ENCODE measurements around the gene SSBP3. TPM values are rescaled to one million over a fixed set of nuclear protein-coding genes. Genes with fewer than 3 reads are reported as not detected.

The SSBP3 gene
- total RNA-seq, 1 experiment from 2014 or later: 13.6 TPM

GRCh38 chr1:54409156-54410142, 3.3 kb upstream of the SSBP3 start:
- no peak for DNase-seq (ENCODE audit: low spot score)

- DNase-seq (ENCODE audit: low spot score): peak; percentile 63
These were observed 2.2 kb upstream of the SSBP3 start for GRCh38 chr1:54408147-54409066.

DNA sequence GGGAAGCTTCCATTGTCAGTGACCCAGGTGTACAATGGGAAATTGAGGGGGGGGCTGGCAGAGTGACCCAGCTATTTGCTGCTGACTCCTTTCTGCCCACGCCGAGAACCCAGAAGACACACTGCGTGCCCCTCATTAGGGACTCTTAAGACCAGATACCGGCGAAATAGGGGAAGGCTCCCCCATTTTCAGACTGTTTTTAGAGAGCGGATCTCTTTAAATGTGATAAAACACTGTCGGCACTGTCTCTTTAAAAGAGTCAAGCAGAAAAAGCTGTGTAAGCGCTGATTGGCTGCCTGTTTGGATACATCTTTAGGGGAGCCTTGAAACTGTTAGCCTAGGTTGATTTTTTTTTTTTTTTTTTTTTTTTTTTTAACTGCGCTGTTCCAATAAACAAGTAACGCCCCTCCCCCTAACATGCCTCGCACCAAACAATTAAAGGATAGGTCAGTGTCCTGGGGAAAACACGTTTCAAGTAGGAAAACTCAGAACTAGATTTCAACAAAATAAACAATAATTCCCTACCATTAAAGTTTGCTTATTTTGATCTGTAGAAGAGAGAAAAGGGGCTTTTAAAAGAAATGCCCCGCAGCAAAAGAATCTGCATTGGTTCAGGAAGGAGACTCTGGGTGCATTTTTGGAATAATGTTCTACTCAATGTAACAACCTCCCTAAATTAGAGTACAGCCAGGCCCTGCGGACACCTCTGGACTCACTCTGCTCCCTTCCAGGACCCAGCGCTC, 1.4 kb upstream of the SSBP3 start:
- peak; percentile 95 for DNase-seq (ENCODE audit: low spot score)

DNA sequence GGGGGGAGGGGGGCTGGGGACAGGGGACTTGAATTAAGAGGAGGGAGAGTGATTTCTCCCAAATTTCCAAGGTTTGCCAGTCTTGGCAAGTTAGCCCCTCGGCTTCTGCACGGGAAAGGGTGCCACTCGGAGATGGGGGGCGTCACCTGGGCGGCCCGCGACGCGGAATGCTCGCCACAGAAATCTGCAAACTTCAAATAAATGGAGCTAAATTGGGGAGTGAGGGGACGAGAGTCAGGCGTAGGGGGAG, 885 bp upstream of the SSBP3 start:
- DNase-seq (ENCODE audit: low spot score): no peak

GRCh38 chr1:54405898-54406293, 298 bp downstream of the SSBP3 start:
- DNase-seq (ENCODE audit: low spot score): no peak

DNA sequence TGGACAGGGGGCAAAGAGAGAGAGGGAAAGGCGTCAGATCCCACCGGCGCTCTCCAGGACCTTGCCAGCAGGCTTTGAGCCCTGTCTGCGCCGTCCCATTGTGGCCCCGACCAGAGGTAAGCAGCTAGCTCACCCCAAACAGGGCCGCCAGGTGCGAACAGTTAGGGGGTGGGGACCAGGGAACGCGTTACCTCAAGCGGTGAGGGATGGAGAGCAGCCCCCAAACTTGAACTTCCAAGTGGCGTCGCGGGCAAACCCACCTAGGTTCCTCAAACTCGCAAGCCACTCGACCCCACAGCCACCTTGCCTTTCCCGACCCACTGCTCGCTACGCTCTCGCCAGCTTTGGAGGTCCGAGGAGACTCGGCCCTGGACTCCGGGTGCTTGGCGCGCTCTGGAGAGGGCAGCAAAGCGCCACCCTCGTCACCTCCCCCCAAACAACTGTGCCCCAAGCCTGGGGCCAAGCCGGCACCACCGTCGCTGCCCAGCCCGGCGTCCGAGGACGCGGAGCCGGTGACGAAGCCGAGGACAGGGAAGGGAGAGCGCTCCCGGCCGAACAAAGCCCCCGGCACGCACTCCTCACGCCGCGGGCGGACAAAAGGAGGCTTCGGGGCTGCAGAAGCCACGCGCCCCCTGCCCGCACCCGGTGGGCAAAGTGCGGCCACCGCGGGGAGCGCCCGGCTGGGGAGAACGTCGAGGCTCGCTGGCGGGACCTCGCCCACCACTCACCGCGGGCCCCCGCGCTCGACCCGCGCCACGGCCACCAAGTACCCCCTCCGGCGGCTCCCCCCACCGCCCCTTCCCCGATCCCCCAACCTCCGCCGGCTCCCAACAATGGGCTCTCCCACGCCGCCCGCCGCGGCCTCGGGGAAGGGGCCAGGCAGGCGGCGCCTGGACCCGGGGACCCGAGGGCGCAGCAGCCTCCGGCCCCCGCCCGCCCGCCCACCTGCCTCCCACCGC, 976 bp downstream of the SSBP3 start:
- DNase-seq (ENCODE audit: low spot score): no peak

GRCh38 chr1:54404263-54404662, 1.9 kb downstream of the SSBP3 start:
- DNase-seq (ENCODE audit: low spot score): no peak

- DNase-seq (ENCODE audit: low spot score): no peak
These were observed 2.4 kb downstream of the SSBP3 start for GRCh38 chr1:54403808-54404261.

- no peak for DNase-seq (ENCODE audit: low spot score)
These were observed 2.8 kb downstream of the SSBP3 start for GRCh38 chr1:54403405-54403804.

GRCh38 chr1:54402896-54403295, 3.3 kb downstream of the SSBP3 start:
- DNase-seq (ENCODE audit: low spot score): no peak

DNA sequence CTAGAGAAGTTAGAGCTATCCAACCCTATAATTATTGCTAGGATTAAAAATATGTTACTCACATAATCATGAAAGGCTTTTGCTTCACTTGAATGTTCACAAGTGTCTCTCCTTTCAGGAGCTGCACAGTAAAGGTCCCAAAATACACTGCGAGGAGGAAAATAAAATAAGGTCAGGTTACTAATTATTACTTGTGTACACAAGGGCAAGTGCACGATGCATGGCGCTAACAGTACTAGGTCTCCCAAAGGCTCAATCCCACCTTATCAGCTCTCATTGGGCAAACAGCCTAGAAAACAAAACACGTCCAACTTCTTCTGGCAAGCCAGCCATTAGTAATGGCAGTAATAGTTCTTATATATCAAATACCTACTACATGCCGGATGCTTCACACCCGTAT, 4.4 kb downstream of the SSBP3 start:
- DNase-seq (ENCODE audit: low spot score): no peak

DNA sequence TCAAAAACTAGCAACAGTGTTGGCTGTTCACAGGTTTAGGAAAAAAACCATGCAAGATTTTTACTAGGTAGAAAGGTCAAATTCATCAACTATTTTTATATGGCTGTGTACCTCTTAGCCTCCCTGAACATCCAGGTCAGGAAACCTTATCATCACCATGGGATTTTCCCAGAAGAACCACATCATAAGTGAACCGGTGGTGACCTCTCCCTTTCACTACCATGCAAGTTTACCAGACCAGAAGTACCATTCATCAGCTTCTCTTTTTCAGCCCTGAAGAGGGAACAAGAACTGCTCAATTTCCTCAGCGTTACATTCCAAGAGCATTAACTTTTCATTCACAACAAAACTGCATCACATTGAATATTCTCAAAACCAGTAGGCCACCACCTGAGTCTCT, 5.9 kb downstream of the SSBP3 start:
- DNase-seq (ENCODE audit: low spot score): no peak

GRCh38 chr1:54399765-54400164, 6.4 kb downstream of the SSBP3 start:
- no peak for DNase-seq (ENCODE audit: low spot score)

DNA sequence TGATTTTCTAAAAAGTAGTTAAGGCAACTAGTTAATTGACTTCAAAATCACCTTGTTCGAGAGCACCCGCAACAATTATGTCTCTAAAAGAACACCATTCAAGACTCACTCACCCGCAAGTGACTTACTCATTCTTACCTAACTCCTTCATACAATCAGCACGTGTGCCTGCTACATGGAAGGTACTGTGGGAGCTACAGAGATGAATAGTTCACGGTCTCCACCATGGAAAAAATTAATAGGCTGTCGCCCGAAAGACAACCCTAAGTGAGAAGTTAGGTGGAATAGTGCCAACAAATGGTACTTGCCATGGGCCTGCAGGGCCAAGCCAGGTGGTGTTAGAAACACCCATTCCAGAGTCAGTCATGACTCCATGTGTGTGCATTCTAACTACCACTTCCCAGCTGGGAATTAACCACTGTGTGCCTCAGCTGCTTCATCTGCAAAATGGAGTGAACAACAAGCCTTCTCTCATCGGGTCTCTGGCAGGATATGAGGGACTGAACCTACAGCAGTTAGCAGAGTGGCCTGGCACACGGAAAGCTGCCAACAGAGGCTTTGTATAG, 7.1 kb downstream of the SSBP3 start:
- no peak for DNase-seq (ENCODE audit: low spot score)

DNA sequence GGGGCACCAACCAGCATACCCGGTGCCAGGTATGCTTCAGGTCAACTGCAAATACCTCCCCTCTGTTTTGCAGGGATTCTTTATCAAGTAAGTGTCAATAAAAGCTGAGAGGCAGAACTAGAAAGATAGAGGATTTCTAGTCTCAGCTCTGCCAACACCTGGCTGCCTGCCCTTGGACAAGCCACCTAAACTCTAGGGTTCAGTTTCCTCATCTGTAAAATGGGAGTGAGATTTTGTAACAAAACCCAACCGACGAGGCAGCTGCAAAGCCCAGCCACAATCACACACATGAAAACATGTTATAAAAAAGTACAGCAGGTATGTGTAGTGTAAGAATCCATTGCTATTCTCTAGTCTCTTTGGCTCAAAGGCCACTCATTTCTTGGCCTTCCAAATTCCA, 8.2 kb downstream of the SSBP3 start:
- DNase-seq (ENCODE audit: low spot score): no peak

GRCh38 chr1:54397090-54397591, 9.1 kb downstream of the SSBP3 start:
- DNase-seq (ENCODE audit: low spot score): no peak

DNA sequence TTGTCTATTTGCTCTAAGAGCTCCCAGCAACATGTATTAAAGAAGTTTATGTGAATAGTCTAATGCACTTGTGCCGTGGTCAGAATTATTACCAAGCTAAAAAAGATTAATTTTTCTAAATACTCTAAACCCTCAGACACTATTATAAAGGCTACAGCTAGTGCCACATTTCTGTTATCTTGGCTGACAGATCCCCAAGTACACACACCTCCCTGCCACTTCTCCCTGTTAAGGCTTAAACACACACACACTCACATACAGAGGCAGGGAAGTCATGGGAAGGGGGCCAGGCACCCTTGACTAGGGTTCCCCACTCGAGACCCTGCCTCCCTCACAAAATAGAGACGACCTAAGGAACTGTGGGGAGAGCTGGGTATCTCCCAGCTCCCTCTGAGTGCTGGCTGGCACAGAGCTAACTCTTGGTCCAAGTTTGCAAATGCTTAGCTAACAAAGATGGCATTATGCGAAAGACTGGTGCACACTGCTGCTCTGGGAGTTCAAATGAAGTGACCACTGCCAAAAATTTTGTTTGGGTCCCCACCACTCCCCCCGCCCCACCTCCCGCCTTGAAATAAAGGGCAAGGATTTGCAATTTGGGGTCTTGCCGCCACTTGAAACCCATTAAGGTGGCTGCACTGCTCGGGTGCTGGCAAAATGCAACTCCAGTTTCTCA, 9.8 kb downstream of the SSBP3 start:
- DNase-seq (ENCODE audit: low spot score): no peak

DNA sequence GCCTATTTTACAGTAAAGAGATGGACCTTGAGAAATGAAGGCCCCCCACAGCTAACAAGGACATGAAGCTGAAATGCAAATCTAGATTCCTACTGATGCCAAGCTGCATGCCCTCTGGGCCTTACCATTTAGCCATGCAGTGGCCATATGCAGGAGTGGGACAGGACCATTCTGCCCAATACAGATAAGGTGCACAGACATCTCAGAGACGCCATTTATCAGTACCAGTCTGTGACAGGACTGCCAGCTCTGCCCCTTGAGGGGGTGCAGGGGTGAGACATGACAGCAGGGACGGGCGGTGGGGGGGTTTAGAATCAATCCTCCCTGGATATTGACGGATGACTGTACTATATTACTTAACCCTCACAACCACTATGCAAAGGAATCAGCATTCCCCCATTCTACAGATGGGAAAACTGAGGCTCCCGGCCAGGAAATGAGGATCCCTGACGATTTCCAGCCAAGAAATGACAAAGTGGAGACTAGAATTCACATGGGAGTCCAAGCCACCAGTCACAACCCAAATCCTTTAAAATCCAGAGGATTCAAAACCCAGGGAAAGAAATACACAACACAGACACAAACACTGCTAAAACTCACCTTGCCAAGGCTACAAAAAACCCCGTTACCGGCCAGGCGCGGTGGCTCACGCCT, 10.8 kb downstream of the SSBP3 start:
- DNase-seq (ENCODE audit: low spot score): no peak

DNA sequence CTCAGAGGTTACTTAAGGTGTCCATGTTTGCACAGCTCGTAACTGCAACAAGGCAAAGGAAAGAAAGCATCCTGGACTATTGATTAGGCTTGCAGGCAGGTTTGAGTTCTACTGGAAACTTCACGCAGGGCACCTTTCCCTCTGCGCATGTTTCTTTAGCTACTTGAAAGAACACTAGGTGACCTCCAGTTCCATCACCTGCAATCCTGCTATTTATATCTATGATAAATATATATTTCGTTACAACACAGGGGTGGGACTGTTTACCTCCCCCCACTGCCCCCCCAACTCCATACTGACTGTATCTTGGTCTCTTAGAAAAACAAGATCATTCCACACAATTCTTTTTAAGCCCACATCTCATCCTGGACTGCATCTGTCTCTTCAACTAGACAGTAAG, 12.1 kb downstream of the SSBP3 start:
- no peak for DNase-seq (ENCODE audit: low spot score)
